NCI-H2196 treated with DMSO at 0.1 percent for 48 hours (cell line): Measurements from ENCODE around the gene WBP1L.
"Not testable (repeated sequence)": the region's sequence is repeated elsewhere in the genome, so short reads cannot be mapped to it uniquely, and the experiment has no call there.

Experiments
- DNase-seq: peaks from one replicate; lab custom pipeline; 2025; ENCODE audit not compliant: unreplicated experiment; lab: John Stamatoyannopoulos, UW

WBP1L gene

DNA sequence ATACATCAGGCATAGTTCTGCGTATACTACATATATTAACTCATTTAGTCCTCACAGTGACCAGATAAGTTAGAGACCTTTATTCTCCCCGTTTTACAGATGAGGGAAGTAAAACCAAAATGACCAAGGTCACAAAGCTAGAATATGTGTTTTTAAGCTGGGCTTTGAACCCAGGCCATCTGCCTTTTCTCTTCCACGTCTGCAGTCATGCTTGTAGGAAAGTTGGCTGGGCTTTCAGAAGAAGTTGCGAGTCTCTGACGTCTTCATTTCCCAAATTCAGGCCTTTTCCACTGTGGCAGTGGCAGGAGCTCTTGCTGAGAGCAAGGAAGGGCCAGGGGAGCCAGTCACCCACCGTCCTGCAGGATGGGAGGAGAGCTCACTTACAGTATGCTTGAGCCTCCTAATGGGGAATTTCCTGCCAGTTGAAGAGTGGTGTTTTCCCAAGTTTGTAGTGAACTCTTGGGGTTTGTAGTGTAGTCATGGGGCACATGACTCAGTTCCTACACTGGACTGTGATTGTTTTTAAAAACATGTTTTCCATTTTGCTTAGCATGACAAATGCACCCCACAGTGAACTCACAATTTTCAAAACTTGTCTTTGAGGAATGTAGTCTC is 59.3 kb downstream of the WBP1L start:
- no peak for DNase-seq

DNA sequence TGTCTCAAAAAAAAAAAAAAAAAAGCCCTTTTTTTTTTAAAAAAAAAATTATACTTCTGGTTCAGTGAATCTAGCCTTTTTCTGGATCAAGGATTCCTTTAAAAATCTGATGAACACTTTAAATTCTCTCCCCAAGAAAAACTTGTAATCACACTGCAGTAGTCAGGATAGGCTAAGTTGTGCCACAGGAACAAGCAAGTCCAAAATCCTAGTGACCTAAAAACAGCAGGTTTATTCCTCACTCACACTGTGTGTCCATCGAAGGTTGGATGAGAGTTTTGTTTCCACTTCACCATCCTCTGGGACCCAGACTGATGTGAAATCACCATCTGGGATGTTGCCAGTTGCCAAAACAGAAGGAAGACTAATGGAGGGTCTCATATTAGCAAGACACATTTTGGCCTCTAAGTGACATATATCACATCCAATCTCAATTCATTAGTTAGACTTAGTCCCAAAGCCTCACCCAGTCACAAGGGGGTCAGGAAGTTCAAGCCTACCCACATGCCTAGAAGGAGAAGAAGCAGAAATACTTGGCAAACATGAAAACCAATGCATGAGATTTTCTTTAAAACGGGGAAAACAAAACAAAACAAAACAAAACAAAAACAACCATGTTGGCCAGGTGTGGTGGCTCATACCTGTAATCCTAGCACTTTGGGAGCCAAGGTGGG is 60.8 kb downstream of the WBP1L start:
- DNase-seq, result no peak

DNA sequence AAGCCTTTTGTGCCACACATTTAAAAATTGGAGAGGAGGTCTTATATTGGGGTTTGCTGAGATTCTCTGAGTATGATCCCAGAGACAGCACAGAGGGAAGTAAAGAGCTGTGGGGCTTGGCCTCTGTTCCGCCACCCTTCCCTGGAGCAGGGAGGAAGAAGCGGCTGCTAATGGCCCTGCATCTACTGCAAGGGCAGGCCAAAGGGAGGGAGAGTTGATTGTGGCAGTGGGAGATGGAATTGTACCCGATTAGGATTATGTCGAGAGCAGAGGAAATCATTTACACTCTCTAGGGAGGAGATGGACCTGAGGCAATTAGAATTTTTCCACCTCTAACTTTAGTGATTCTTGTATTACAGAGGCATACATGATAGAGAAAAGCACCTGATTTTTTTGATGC is 64.6 kb downstream of the WBP1L start:
- DNase-seq, result no peak

DNA sequence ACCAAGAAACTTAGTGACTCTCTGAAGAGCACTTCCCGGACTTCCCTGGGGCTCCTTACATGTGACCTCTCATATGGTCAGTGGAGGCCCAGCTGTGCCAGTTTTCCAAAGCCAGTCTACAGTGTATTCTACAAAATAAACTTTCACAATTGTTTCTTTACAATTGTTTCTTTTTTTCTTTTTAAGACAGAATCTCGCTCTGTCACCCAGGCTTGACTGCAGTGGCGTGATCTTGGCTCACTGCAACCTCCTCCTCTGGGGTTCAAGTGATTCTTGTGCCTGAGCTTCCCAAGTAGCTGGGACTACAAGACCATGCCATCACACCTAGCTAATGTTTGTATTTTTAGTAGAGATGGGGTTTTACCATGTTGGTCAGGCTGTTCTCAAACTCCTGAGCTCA is 67.6 kb downstream of the WBP1L start:
- DNase-seq, result no peak

DNA sequence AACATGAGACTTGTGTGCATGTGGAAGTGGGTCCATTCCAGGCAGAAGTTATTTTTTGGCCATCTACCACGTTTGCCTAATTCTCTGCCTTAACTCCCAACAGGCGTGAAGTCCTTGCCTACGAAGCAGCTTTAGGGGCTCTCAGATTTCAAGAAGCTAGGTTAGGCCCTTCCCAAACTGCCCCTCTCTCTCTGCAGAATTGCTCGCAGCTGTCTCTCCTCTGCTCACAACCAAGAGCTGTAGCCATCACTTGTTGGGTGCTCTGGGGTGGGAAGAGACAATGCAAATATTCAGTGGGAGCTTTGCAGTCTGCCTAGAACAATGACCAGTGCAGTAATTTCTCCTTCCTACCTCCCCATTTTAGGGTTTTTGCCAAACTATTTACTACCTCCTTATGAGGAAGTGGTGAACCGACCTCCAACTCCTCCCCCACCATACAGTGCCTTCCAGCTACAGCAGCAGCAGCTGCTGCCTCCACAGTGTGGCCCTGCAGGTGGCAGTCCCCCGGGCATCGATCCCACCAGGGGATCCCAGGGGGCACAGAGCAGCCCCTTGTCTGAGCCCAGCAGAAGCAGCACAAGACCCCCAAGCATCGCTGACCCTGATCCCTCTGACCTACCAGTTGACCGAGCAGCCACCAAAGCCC is 68.6 kb downstream of the WBP1L start:
- no peak for DNase-seq

DNA sequence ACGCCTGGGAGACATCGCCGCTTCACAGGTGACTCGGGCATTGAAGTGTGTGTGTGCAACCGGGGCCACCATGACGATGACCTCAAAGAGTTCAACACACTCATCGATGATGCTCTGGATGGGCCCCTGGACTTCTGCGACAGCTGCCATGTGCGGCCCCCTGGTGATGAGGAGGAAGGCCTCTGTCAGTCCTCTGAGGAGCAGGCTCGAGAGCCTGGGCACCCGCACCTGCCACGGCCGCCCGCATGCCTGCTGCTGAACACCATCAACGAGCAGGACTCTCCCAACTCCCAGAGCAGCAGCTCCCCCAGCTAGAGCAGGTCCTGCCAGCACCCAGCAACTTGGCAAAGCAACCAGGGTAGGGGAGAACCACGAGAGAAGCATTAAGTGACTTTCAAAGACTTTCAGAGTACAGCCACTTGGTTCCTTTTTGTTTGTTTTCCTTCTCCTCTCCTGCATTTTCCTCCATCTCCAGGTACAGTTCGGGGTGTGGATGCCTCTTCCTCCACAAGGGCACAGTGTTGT is 69.3 kb downstream of the WBP1L start:
- no peak for DNase-seq

DNA sequence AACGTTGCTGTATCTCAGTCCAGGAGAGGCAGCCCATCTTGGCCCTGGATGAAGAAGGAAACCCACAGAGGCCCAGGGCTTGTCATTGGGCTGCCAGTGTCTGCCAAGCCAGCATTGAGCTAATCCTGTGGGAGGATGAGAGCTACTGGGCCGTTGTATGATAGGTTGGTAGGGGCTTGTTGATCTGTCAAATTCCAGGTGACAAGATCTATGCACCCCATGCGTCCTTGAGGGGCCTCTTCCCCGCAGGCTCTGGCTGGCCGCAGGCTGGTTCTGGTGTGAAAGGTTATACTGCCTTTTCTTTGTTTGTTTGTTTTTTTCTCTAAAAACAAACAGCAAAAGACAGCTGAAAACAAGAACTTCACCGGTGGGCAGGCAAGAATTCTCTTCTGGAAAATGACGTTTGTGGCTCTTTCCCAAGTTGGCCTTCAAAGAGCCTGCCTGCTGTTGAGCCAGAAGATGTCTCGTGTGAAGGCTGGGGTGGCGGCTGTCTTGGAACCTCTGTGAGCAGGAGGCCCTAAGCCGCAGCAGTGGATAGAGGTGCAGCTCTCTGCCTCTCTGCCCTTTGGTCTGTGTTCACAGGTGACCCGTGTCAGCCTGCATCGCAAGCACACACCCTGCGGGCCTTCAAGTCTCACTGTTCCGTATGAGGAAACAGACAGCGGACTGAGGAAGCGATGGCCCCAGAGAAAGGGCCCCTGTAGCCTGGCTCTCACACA is 70.1 kb downstream of the WBP1L start:
- no peak for DNase-seq

DNA sequence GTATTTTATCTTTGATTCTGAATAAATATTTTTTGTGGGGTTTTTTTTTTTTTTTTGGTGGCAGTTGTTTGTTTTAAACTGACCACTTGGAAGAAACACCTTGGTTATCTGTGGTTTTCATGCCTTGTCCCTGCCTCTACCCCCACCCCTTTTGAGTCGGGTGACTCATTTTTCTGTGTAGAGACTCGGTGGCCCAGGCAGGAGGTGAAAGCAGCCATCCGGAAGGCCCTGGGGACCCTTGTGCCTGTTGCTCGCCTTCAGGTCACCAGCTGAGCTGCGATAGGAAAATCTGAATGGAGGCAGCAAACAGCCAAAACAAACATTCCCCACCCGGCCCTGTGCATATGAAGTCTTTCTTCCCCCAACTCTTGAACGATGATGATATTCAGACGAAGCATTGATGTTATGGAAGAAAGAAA is 70.7 kb downstream of the WBP1L start:
- no peak for DNase-seq

DNA sequence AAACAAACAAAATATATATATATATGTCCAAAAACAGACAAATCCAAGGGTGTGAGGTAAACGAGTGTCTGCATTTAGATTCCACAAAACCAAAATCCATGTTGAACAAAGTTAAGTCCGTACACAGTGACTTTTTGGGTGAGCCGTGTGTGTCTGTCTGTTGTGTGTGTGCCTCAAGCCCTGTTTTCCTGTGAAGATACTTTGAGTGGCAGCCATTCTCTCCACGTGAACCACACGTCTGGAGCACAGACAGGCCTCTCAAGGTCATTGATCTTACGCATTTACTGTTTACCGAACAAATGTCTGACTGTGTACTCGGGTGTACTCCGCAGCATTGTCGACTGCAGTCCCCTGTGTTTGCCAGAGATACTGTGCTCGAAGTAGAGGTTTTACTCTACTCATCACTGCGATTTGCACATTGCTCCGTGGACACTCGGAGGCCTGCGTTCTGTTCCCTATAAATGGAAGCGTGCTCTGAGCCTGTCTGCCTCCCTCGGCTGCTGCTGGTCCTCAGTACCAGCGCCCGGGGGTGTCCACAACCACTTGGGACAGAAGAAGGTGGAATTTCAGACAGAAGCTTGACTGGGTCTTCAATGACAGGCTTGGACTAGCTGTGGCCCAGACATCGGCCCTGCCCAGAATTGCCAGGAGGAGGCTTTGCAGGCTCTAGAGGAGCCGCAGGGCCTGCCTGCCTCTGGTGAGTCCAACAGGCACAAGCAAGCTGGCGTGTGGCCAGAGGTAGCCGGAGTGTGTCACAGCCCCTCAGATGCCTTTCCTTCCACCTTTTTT is 71.3 kb downstream of the WBP1L start:
- DNase-seq, result no peak

DNA sequence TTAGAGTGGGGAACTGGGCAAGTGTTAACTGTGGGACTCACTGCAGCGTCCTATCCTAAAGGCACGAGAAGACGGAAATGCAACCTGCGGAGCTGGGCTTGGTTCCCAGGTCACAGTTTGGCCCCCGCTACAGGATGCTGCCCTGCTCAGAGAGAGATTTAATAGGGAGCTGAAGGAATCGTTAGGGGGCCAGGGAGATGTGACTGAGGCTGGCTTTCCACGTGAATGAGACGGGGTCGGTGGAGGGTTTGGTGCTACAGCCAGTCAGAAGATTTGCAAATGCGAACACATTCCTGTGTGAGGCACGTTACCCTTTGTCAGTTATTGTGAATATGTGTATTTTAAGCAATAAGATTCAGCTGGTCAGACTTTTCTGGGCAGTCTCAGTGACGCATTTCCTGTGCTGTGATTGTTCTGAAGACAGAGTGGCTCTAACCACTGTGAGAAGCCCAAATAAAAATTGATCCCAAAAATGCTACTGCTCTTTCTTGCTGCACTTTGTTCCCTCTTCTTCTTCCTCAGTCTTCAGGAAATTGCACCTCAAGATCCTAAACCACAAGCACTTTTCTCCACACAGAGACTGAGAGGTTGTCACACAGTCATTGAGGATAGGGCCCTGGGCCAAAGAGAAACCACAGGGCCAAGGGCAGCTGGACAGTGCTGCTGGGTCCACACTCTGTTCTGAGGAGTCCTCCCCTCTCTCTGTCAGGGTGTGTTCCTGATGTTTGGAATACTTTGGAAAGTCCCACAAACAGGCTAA is 72.2 kb downstream of the WBP1L start:
- DNase-seq, result no peak

DNA sequence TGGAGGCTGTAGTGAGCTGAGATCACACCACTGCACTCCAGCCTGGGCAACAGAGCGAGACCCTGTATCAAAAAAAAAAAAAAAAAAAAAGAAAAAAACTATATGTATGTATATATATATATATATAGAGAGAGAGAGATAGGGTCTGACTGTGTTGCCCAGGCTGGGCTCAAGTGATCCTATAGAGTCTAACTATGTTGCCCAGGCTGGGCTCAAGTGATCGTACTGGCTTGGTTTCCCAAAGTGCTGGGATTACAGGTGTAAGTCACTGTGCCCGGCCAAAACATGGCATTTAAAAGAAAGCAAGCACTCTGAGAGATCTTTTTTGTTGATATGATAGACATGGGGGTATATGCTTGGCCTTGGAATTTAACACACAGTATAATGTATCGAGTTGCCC is 73.4 kb downstream of the WBP1L start:
- DNase-seq, result no peak

DNA sequence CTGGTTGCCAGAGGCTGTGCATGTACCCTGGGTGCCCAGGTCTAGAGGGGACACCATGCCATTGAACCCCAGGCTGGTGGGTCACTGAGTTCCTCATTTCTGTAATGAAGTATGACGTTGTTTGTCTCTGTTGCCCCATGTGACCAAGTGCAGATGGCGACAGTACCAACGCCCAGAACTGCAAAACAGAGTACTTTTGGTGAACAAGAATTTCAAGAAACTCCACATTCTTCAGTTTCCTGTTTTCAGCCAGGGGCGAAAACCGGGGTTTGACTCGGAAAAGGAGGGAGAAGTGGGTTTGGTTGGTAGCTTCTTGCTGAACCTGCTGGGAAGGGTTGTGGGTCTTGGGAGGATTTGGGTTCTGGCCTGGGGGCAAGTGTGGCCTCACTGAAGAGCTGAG is 75.3 kb downstream of the WBP1L start:
- no peak for DNase-seq

DNA sequence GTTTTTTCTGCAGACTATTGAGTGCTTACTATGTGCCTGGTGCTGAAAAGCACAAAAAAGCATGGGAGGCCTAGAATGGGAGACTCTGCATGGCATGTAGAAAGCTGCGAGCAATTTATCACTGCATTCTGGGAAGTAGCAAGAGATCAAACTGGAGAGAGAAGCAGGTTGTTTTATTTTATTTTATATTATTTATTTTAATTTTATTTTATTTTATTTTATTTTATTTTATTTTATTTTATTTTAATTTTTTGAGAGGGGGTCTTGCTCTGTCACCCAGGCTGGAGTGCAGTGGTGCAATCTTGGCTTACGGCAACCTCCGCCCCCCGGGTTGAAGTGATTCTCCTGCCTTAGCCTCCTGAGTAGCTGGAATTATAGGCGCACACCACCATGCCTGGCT is 76.3 kb downstream of the WBP1L start:
- not testable (repeated sequence) for DNase-seq

DNA sequence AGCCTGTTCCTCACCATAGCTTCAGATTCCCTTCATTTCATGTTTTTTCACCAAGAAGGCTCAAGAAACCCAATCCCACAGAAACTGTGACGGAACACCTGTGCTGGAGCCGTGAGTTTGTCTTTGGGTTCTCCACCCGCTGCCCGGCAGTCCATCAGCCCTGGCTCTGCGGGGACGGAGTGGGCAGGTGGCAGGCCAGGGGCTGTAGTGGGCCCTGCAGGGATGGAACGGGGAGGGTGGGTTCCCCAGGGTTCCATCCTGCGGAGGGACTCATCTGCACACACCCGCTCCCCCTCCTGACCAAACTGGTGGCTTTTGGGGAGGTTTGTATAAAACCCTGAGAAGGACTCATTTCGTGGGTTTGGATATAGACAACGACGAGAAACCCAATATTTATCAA is 78.5 kb downstream of the WBP1L start:
- DNase-seq, result no peak

DNA sequence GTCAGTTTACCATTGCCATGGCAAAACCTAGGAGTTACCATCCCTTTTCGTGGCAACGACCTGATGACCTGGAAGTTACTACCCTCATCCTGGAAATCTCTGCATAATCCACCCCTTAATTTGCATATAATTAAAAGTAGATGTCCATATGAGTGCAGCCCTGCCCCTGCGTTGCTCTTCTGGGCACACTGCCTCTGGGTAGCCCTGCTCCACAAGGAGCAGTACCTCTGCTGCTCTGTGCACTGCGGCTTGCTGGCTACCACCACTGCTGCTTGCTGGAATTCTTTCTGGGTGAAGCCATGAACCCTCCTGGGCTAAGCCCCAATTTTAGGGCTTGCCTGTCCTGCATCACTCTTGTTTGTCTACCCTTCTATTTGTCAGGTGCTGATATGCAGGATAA is 80.9 kb downstream of the WBP1L start:
- DNase-seq, result no peak

DNA sequence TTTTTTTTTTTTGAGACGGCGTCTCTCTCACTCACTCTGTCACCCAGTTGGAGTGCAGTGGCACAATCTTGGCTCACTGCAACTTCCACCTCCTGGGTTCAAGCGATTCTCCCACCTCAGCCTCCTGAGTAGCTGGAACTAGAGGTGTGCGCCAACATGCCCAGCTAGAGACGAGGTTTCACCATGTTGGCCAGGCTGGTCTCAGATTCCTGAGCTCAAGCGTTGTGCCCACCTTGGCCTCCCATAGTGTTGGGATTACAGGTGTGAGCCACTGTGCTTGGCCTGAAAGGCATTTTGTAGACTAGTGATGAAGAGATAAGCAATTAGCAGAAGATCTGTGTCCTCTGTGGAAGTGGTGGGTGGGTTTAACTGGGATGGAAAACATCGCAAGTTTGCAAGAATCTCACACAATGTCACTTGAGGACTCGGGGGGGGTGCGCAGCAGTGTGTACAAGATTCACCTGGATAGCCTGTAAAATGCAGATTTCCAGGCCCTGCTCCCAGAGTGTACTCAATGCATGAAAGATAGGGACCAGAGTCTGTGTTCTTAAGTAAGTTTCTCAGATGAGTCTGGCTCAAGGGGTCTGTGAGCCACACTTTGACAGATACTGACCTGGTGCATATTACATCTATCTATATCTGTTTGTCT is 82.5 kb downstream of the WBP1L start:
- no peak for DNase-seq

DNA sequence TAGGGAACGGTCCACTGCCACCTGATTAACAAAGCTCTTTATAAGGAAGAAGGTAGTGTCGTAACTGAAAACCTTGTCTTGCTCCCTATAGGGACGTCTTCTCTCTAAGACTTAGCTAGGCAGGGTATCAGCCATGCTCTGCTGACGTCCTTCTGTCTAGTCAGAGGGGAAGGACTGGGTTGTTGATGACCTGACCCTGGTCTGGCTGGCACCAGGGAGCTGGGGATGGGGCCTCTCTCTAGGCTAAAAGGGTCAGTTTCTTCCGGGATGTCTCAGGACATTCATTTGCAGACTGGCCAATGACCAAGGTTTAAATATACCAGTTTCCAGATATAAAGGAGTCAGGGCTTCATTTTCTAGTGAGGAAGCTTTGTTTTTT is 83.8 kb downstream of the WBP1L start:
- no peak for DNase-seq

DNA sequence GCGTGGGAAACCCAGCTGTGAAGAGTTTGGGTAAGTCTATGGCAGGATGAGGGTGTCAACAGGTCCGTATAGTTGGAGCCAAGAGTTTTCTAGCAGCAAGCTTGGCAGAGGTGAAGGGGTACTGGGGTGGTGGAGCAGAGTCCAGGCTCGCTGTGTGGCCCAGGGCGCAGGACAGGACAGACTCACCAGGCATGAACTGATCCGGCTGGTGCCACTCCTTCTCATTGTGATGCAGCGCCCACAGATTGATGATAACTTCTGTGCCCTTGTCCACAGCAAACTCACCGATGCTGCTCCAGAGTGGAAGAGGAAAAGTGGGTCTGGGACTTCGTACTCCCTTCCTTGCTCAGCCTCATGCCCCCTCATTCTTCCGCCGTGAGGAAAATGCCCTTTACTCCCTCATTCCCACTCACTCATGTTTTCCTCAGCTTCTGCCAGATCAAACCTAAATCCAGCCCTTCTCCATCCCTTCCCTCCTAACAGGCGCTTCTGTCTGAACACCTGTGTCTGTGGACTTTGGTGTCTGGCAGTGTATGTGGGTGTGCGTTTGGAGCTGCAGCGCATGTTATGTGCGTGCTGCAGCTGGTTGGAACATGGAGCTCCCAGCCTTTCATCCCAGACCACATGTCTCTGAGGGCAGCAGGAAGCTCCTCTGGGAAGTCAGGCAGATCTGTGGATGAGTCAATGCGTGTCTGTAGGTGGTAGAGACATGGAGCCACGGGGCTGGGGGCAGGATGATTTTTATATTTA is 87.7 kb downstream of the WBP1L start:
- DNase-seq, result no peak

DNA sequence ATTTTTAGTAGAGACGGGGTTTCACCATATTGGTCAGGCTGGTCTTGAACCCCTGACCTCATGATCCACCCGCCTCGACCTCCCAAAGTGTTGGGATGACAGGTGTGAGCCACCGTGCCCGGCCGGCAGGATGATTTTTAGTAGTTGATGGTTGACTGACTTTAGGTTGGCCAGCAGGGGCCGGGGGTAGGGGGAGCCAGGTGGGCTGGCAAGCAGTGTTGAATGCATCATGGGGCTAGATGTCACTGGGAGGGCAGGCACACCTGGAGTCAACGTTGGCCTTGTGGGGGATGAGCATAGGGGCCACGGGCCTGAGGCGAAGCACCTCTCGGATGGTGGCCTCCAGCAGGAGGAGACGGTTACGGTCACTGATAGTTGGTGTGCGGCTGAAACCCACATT is 88.5 kb downstream of the WBP1L start:
- no peak for DNase-seq
